ENCODE data around the gene CDC73. TPM values are rescaled to one million over a fixed set of nuclear protein-coding genes. Genes with fewer than 3 reads are reported as not detected.
A peak's percentile ranks its signal among the peaks of the same experiment; 100 is the strongest.

Gene CDC73
- total and polyA plus RNA-seq, 10 of the 15 experiments (the other 5 are each of a cell fraction or from before 2014, with no cell fraction given): 10.6 to 43.4 (median 21.7) TPM

DNA sequence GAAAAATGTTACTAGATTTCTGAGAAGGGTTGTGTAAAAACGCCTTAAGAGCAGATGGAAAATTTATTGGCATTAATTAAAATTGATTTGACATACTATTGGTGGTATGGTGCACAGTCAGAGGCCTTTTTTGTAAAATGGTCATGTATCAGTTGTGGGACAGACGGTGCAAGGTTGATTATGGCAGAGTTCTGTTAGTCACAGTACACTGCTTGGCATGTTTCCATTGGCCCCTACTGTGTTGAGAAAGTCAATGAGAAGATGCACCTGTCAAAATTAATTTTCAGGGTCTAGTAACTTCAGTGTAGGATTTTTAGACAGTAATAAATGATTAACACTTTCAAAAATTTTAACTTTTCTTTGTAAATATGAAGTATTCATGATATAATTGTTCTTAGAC, 60.2 kb downstream of the CDC73 start:
- TF ChIP-seq, protein P1, sequence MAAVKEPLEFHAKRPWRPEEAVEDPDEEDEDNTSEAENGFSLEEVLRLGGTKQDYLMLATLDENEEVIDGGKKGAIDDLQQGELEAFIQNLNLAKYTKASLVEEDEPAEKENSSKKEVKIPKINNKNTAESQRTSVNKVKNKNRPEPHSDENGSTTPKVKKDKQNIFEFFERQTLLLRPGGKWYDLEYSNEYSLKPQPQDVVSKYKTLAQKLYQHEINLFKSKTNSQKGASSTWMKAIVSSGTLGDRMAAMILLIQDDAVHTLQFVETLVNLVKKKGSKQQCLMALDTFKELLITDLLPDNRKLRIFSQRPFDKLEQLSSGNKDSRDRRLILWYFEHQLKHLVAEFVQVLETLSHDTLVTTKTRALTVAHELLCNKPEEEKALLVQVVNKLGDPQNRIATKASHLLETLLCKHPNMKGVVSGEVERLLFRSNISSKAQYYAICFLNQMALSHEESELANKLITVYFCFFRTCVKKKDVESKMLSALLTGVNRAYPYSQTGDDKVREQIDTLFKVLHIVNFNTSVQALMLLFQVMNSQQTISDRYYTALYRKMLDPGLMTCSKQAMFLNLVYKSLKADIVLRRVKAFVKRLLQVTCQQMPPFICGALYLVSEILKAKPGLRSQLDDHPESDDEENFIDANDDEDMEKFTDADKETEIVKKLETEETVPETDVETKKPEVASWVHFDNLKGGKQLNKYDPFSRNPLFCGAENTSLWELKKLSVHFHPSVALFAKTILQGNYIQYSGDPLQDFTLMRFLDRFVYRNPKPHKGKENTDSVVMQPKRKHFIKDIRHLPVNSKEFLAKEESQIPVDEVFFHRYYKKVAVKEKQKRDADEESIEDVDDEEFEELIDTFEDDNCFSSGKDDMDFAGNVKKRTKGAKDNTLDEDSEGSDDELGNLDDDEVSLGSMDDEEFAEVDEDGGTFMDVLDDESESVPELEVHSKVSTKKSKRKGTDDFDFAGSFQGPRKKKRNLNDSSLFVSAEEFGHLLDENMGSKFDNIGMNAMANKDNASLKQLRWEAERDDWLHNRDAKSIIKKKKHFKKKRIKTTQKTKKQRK (IDR thresholded peaks at IDR 0.05; ENCODE audit: low read depth, low read length): no peak
- TF ChIP-seq MTA3 (IDR thresholded peaks at IDR 0.05; ENCODE audit: borderline replicate concordance, low read length): no peak
- TF ChIP-seq NFXL1 (IDR thresholded peaks at IDR 0.05; ENCODE audit: borderline replicate concordance): no peak
- no peak for TF ChIP-seq RCOR1 (conservative IDR thresholded peaks at IDR 0.05; ENCODE audit: low read depth, low read length)
- TF ChIP-seq MEF2B (IDR thresholded peaks at IDR 0.05; ENCODE audit: partially characterized antibody, poor library complexity, severe bottlenecking): no peak
- TF ChIP-seq TBL1XR1 (IDR thresholded peaks at IDR 0.05; ENCODE audit: low read depth, low read length): no peak
- no peak for TF ChIP-seq CREM (IDR thresholded peaks at IDR 0.05; ENCODE audit: low read depth)
- TF ChIP-seq ZBED1 (IDR thresholded peaks at IDR 0.05; ENCODE audit: borderline replicate concordance): no peak
- no peak for TF ChIP-seq ZSCAN29 (IDR thresholded peaks at IDR 0.05)
- TF ChIP-seq RB1 (IDR thresholded peaks at IDR 0.05; ENCODE audit: borderline replicate concordance): no peak
- no peak for TF ChIP-seq HCFC1 (IDR thresholded peaks at IDR 0.05; ENCODE audit: low read length)
- TF ChIP-seq LARP7 (IDR thresholded peaks at IDR 0.05): no peak
- no peak for TF ChIP-seq KAT2A (conservative IDR thresholded peaks at IDR 0.05; ENCODE audit: control insufficient read depth, low read depth, low read length)
- no peak for TF ChIP-seq CHD1 (IDR thresholded peaks at IDR 0.05; ENCODE audit: low read depth, low read length)
- no peak for TF ChIP-seq SUZ12 (IDR thresholded peaks at IDR 0.05; ENCODE audit: unreplicated experiment)
- TF ChIP-seq POLR2AphosphoS5 (IDR thresholded peaks at IDR 0.05; ENCODE audit: low read length): no peak
- in situ Hi-C loops (cut with MboI) (no loop called here), intact Hi-C loops (cut with micrococcal nuclease; ENCODE audit: unreplicated experiment) (loop anchor here (2.0 to 10.0 kb wide), 3 partner anchors 157 to 353 kb away; no protein-coding TSS in a partner anchor)
- H3K4me1 ChIP-seq (ENCODE audit: control insufficient read depth, insufficient read depth, low read length): no peaks in the 10 kb centered on the region
- no peak for DNase-seq (ENCODE audit: low read depth, low spot score)
- no TSS peak for BruUV-seq (replicated peaks)
- H3K9me3 ChIP-seq (replicated peaks; ENCODE audit: control insufficient read depth, insufficient read depth, low read length): no peaks in the 10 kb centered on the region
- no peak for FAIRE-seq
- no peak overlapping the region for H2AFZ ChIP-seq (ENCODE audit: control insufficient read depth, low read depth, low read length)
- no peak overlapping the region for H3K4me3 ChIP-seq
- H3K9ac ChIP-seq (ENCODE audit: control insufficient read depth, insufficient read depth, low read length): no peak overlapping the region
- H3K79me2 ChIP-seq (ENCODE audit: control insufficient read depth, insufficient read depth, low read length): peaks cover 14% of the 10 kb centered on the region
- no peaks in the 10 kb centered on the region for H4K20me1 ChIP-seq (ENCODE audit: control insufficient read depth, insufficient read depth)
- H3K4me2 ChIP-seq (ENCODE audit: control insufficient read depth, insufficient read depth): no peak overlapping the region
- SMC1A ChIA-PET (ENCODE audit: uncharacterized antibody, unreplicated experiment): interaction anchor here (0.7 to 1.0 kb wide), 2 partner anchors 18 to 156 kb away, joined by 3 to 6 read pairs; no protein-coding TSS in a partner anchor
- no peaks in the 10 kb centered on the region for H3K27me3 ChIP-seq (replicated peaks in 1 of 2; ENCODE audit: control insufficient read depth in 2 of 2, insufficient read depth in 2 of 2, low read length in 1 of 2)
- CTCF ChIA-PET: interaction anchor here (0.7 to 3.2 kb wide), 2 partner anchors 9 to 44 kb away, joined by 3 to 13 read pairs; no protein-coding TSS in a partner anchor
- 76% methylated on average over 2 of the region's 2 CpGs for WGBS (ENCODE audit: insufficient coverage, insufficient replicate concordance, low lambda C conversion rate, missing lambda C conversion rate)
- no peaks in the 10 kb centered on the region; a peak in 1 of 4 replicates for H3K36me3 ChIP-seq (ENCODE audit: control insufficient read depth in 2 of 2, insufficient read depth in 2 of 2, low read length in 1 of 2)
- POLR2A ChIA-PET: no interaction called here
- ATAC-seq: peak; percentile 32; the same call in 2 of the 3 replicates
- H3K27ac ChIP-seq (ENCODE audit: control insufficient read depth, insufficient read depth): no peak overlapping the region
- RAD21 ChIA-PET (ENCODE audit: unreplicated experiment): no interaction called here
